ENCODE data around the gene KNSTRN. TPM values are rescaled to one million over a fixed set of nuclear protein-coding genes. Genes with fewer than 3 reads are reported as not detected.
A peak's percentile ranks its signal among the peaks of the same experiment; 100 is the strongest.

Gene KNSTRN
- total and polyA plus RNA-seq, 2 of the 8 experiments (the other 6 are each of a cell fraction or from before 2014, with no cell fraction given), result 25.1 to 79.4 TPM

GRCh38 chr15:40369971-40370370 lies 12.6 kb upstream of the KNSTRN start:
- H2BK12ac ChIP-seq (ENCODE audit: low read depth, low read length), result no peak overlapping the region
- no peak overlapping the region for H4K8ac ChIP-seq (ENCODE audit: extremely low read depth, insufficient read depth, low read length)
- no peaks in the 10 kb centered on the region for H3K79me2 ChIP-seq (ENCODE audit: control insufficient read depth in 1 of 2, insufficient read depth in 2 of 2, low read length in 2 of 2)
- peaks cover 0 to 8% of the 10 kb centered on the region in 2 experiments; a peak in 1 of 4 replicates for H3K9me3 ChIP-seq (ENCODE audit: insufficient read depth in 2 of 2, low read depth in 1 of 2, low read length in 1 of 2)
- H2BK20ac ChIP-seq (ENCODE audit: low read length), result no peak overlapping the region
- H3K36me3 ChIP-seq (ENCODE audit: control insufficient read depth in 2 of 4, insufficient read depth in 4 of 4, low read length in 3 of 4), result no peaks in the 10 kb centered on the region
- no peak overlapping the region for H4K5ac ChIP-seq (ENCODE audit: insufficient read length, low read depth, low read length)
- POLR2A ChIA-PET (ENCODE audit: partially characterized antibody), result interaction anchor here (0.9 to 4.1 kb wide), 5 partner anchors 10 to 65 kb away, joined by 3 to 22 read pairs (median 4); no protein-coding TSS in a partner anchor
- peaks cover 0 to 1% of the 10 kb centered on the region in 2 experiments for H4K20me1 ChIP-seq (replicated peaks in 1 of 2; ENCODE audit: control insufficient read depth in 1 of 2, insufficient read depth in 2 of 2, low read length in 2 of 2)
- H3K4ac ChIP-seq (replicated peaks; ENCODE audit: insufficient read length, low read depth, low read length), result no peak overlapping the region
- H2BK15ac ChIP-seq (ENCODE audit: low read length), result no peak overlapping the region
- no peak overlapping the region for H3K27ac ChIP-seq (ENCODE audit: low read depth, low read length)
- whole genome bisulfite sequencing, 2 experiments (ENCODE audit: extremely low coverage in 1 of 2, insufficient coverage in 1 of 2, insufficient read length in 1 of 2, insufficient replicate concordance in 2 of 2, low coverage in 1 of 2, low lambda C conversion rate in 2 of 2, missing lambda C conversion rate in 1 of 2), result 88% methylated on average over 11 of the region's 13 CpGs; no CpG with 5 or more reads in 1 of the 2 experiments
- H3K9ac ChIP-seq (replicated peaks in 1 of 4; ENCODE audit: extremely low read depth in 1 of 4, low read depth in 3 of 4, low read length in 3 of 4), result no peak overlapping the region
- CTCF ChIA-PET (ENCODE audit: partially characterized antibody), result interaction anchor here (0.6 to 13.4 kb wide), 12 partner anchors 8 to 95 kb away, joined by 3 to 452 read pairs (median 7); partner anchors contain the start of genes CCDC9B, DISP2, KNSTRN and PHGR1
- H3K14ac ChIP-seq (ENCODE audit: insufficient read length), result no peak overlapping the region
- no peak overlapping the region for H3K4me3 ChIP-seq (ENCODE audit: extremely low read depth in 1 of 4, insufficient read depth in 2 of 4, low read depth in 3 of 4, low read length in 4 of 4)
- peak overlapping the region; percentile 20 for H4K91ac ChIP-seq (replicated peaks; ENCODE audit: insufficient read length, low read length)
- H3K23ac ChIP-seq (ENCODE audit: insufficient read length), result no peak overlapping the region
- H2AK5ac ChIP-seq (ENCODE audit: low read depth, low read length), result no peak overlapping the region
- peaks cover 1% of the 10 kb centered on the region for H3K23me2 ChIP-seq (ENCODE audit: low read depth, low read length)
- H3K4me1 ChIP-seq (replicated peaks in 1 of 4; ENCODE audit: control insufficient read depth in 3 of 4, insufficient read depth in 4 of 4, low read length in 3 of 4), result peaks cover 3 to 6% (median 4%) of the 10 kb centered on the region in 4 experiments; a peak in 4 of 7 replicates
- H3K27me3 ChIP-seq (replicated peaks in 1 of 4; ENCODE audit: control insufficient read depth in 3 of 4, extremely low read depth in 1 of 4, insufficient read depth in 3 of 4, low read length in 3 of 4), result peaks cover 5 to 27% (median 23%) of the 10 kb centered on the region in 4 experiments
- H3K56ac ChIP-seq (replicated peaks; ENCODE audit: insufficient read length, low read depth, low read length), result no peak overlapping the region
- H2BK5ac ChIP-seq (ENCODE audit: low read depth, low read length), result no peak overlapping the region
- no peak for TF ChIP-seq BACH1 (IDR thresholded peaks at IDR 0.05; ENCODE audit: low read length)
- no peak for TF ChIP-seq YY1 (IDR thresholded peaks at IDR 0.05; ENCODE audit: low read depth, low read length)
- no peak for TF ChIP-seq TEAD4 (IDR thresholded peaks at IDR 0.05; ENCODE audit: low read depth, low read length)
- H3K79me1 ChIP-seq (ENCODE audit: low read depth, low read length), result no peaks in the 10 kb centered on the region
- H3K4me2 ChIP-seq (ENCODE audit: insufficient read depth in 1 of 2, low read depth in 2 of 2, low read length in 2 of 2), result no peak overlapping the region
- H3K18ac ChIP-seq (ENCODE audit: extremely low read depth, low read length), result no peak overlapping the region
- FAIRE-seq (no peak), DNase-seq (ENCODE audit: low read depth in 1 of 2, low spot score in 2 of 2) (no peak)
- no peak overlapping the region for H2BK120ac ChIP-seq (replicated peaks; ENCODE audit: low read depth, low read length)
- H2AFZ ChIP-seq (ENCODE audit: low read length), result no peak overlapping the region

Data from H1 (cell line).